Astrocyte (in vitro differentiated cells and primary cell): ENCODE measurements around the gene TRIO.

ENCODE experiments used
- EZH2 ChIP-seq: IDR thresholded peaks from 2 replicates; pipeline ENCODE4 v1.6.1; 2012; ENCODE audit warnings: mild to moderate bottlenecking, low read length, inconsistent platforms; ENCODE audit not compliant: insufficient read depth
- TF ChIP-seq, protein P1 (sequence below): IDR thresholded peaks from 2 replicates; pipeline ENCODE4 v1.5.1; 2011; ENCODE audit warnings: low read depth, mild to moderate bottlenecking, inconsistent platforms, low read length, moderate library complexity; ENCODE audit not compliant: insufficient read depth

- TF ChIP-seq, protein P1, sequence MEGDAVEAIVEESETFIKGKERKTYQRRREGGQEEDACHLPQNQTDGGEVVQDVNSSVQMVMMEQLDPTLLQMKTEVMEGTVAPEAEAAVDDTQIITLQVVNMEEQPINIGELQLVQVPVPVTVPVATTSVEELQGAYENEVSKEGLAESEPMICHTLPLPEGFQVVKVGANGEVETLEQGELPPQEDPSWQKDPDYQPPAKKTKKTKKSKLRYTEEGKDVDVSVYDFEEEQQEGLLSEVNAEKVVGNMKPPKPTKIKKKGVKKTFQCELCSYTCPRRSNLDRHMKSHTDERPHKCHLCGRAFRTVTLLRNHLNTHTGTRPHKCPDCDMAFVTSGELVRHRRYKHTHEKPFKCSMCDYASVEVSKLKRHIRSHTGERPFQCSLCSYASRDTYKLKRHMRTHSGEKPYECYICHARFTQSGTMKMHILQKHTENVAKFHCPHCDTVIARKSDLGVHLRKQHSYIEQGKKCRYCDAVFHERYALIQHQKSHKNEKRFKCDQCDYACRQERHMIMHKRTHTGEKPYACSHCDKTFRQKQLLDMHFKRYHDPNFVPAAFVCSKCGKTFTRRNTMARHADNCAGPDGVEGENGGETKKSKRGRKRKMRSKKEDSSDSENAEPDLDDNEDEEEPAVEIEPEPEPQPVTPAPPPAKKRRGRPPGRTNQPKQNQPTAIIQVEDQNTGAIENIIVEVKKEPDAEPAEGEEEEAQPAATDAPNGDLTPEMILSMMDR, result no peak
- no peak for TF ChIP-seq EZH2
Measured at GRCh38 chr5:14380712-14381111, 237.6 kb downstream of the TRIO start.
